Prostate gland (tissue), 2 donors: Measurements from ENCODE around the gene GABPB1.

ENCODE experiments used
- CTCF ChIP-seq, 4 experiments: fragments of 200-600 bp in 2 of 4; fragments of 450-650 bp in 2 of 4; sonication (generic) in 2 of 4; IDR thresholded peaks; 1 replicate in 3 of 4; 2 replicates in 1 of 4; pipeline ENCODE4 v1.5.1; 2016 to 2019; ENCODE audit warnings: antibody characterized with exemption in 4 of 4, mild to moderate bottlenecking in 2 of 4, moderate library complexity in 2 of 4
- POLR2A ChIP-seq: fragments of 450-650 bp; IDR thresholded peaks from one replicate; pipeline ENCODE4 v1.6.1; 2016; ENCODE audit warnings: antibody characterized with exemption, mild to moderate bottlenecking

- TF ChIP-seq CTCF (IDR thresholded peaks at IDR 0.05): no peak
- no peak for TF ChIP-seq POLR2A
These were observed 116.7 kb downstream of the GABPB1 start for GRCh38 chr15:50238255-50238654.
